GM12801 (cell line): Measurements from ENCODE around the gene XRCC5.

ENCODE experiments used
- TF ChIP-seq, protein P1 (sequence below): IDR thresholded peaks from one replicate; pipeline ENCODE4 v1.5.1; 2011; ENCODE audit warnings: control low read depth; ENCODE audit not compliant: insufficient read length; ENCODE audit errors: extremely low read depth

XRCC5 gene

GRCh38 chr2:216072473-216072872 is 36.7 kb upstream of the XRCC5 start:
- TF ChIP-seq, protein P1, sequence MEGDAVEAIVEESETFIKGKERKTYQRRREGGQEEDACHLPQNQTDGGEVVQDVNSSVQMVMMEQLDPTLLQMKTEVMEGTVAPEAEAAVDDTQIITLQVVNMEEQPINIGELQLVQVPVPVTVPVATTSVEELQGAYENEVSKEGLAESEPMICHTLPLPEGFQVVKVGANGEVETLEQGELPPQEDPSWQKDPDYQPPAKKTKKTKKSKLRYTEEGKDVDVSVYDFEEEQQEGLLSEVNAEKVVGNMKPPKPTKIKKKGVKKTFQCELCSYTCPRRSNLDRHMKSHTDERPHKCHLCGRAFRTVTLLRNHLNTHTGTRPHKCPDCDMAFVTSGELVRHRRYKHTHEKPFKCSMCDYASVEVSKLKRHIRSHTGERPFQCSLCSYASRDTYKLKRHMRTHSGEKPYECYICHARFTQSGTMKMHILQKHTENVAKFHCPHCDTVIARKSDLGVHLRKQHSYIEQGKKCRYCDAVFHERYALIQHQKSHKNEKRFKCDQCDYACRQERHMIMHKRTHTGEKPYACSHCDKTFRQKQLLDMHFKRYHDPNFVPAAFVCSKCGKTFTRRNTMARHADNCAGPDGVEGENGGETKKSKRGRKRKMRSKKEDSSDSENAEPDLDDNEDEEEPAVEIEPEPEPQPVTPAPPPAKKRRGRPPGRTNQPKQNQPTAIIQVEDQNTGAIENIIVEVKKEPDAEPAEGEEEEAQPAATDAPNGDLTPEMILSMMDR = no peak

GRCh38 chr2:216073773-216074172 is 35.4 kb upstream of the XRCC5 start:
- TF ChIP-seq, protein P1 = no peak

DNA sequence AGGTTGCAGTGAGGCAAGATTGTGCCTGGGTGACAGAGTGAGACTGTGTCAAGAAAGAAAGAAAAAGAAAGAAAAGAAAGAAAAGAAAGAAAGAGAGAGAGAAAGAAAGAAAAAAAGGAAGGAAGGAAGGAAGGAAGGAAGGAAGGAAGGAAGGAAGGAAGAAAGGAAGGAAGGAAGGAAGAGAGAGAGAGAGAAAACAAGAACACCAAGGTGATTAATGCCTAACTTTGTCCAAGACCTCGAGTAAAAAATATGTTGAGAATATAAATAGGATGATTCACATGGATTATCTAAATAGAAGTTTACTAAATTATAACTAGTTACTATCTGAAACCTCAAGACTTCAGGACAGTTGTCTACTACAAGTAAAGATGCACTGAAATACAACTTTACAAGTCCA is 34.8 kb upstream of the XRCC5 start:
- TF ChIP-seq, protein P1 = no peak

DNA sequence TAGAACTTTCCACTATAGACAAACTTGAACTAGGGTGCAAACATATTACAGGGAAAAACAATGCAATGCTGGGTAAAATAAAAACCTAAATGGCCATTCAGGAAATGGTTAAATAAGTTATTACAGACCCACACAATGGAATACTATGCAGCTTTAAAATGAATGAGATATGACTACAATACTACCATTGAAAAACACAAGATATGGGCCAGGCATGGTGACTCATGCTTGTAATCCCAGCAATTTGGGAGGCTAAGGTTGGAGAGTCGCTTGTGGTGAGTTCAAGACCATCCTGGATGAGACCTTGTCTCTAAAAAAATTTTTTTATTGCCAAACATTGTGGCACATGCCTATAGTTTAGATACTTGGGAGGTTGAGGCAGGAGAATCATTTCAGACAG is 34.4 kb upstream of the XRCC5 start:
- TF ChIP-seq, protein P1 = no peak

GRCh38 chr2:216075510-216076485 is 33.4 kb upstream of the XRCC5 start:
- TF ChIP-seq, protein P1 = no peak

- TF ChIP-seq, protein P1 = no peak
Observed at GRCh38 chr2:216078776-216079175, 30.4 kb upstream of the XRCC5 start.

- TF ChIP-seq, protein P1 = no peak
Observed at GRCh38 chr2:216081012-216081411, 28.1 kb upstream of the XRCC5 start.
